ENCODE measurements around the gene CDO1. TPM values are rescaled to one million over a fixed set of nuclear protein-coding genes. Genes with fewer than 3 reads are reported as not detected.
"Not testable (repeated sequence)": the region's sequence is repeated elsewhere in the genome, so short reads cannot be mapped to it uniquely, and the experiment has no call there.

Gene CDO1
- total RNA-seq, 1 experiment from 2014 or later = 13.2 TPM

GRCh38 chr5:115825948-115826347 is 9.5 kb upstream of the CDO1 start:
- peaks cover 20% of the 10 kb centered on the region for H3K36me3 Mint-ChIP-seq
- H3K4me3 Mint-ChIP-seq = no peak overlapping the region
- H3K4me1 Mint-ChIP-seq = no peaks in the 10 kb centered on the region
- H3K9me3 Mint-ChIP-seq = peaks cover 30% of the 10 kb centered on the region
- CTCF ChIA-PET = no interaction called here
- TF ChIP-seq ZNF263 (CRISPR knock-in tag; IDR thresholded peaks at IDR 0.05; ENCODE audit: low read depth) (no peak), ZSCAN18 (CRISPR knock-in tag; IDR thresholded peaks at IDR 0.05) (no peak), GRHL2 (CRISPR knock-in tag; IDR thresholded peaks at IDR 0.05; ENCODE audit: insufficient replicate concordance, severe bottlenecking) (no peak), KAT7 (CRISPR knock-in tag; IDR thresholded peaks at IDR 0.05; ENCODE audit: borderline replicate concordance) (no peak), ZNF425 (CRISPR knock-in tag; conservative IDR thresholded peaks at IDR 0.05) (no peak), ZBTB43 (CRISPR knock-in tag; IDR thresholded peaks at IDR 0.05) (no peak), AR (CRISPR knock-in tag; IDR thresholded peaks at IDR 0.05) (no peak), RORB (CRISPR knock-in tag; IDR thresholded peaks at IDR 0.05) (no peak)
- POLR2A ChIA-PET = no interaction called here
- H3K27me3 Mint-ChIP-seq (ENCODE audit: low read depth) = no peaks in the 10 kb centered on the region
- no peak overlapping the region for H3K27ac Mint-ChIP-seq
- no peak for ATAC-seq
- no peak for DNase-seq (ENCODE audit: low spot score)

GRCh38 chr5:115824983-115825382 is 8.5 kb upstream of the CDO1 start:
- DNase-seq (ENCODE audit: low spot score); ATAC-seq; CTCF ChIA-PET; POLR2A ChIA-PET; H3K27me3 Mint-ChIP-seq (ENCODE audit: low read depth); H3K27ac Mint-ChIP-seq; H3K4me3 Mint-ChIP-seq; H3K4me1 Mint-ChIP-seq: not testable (repeated sequence)
- peaks cover 20% of the 10 kb centered on the region for H3K36me3 Mint-ChIP-seq
- H3K9me3 Mint-ChIP-seq = peaks cover 30% of the 10 kb centered on the region

- peaks cover 8% of the 10 kb centered on the region for H3K36me3 Mint-ChIP-seq
- H3K27me3 Mint-ChIP-seq (ENCODE audit: low read depth) = peaks cover 4% of the 10 kb centered on the region
- H3K9me3 Mint-ChIP-seq = peaks cover 18% of the 10 kb centered on the region
- DNase-seq (ENCODE audit: low spot score) (no peak), ATAC-seq (no peak)
- peaks cover 4% of the 10 kb centered on the region for H3K4me1 Mint-ChIP-seq
- H3K4me3 Mint-ChIP-seq = no peak overlapping the region
- H3K27ac Mint-ChIP-seq = no peak overlapping the region
- CTCF ChIA-PET = no interaction called here
- POLR2A ChIA-PET = no interaction called here
- TF ChIP-seq NFYB (CRISPR knock-in tag; conservative IDR thresholded peaks at IDR 0.05; ENCODE audit: low read depth) = no peak
- no peak for TF ChIP-seq TEAD1 (CRISPR knock-in tag; IDR thresholded peaks at IDR 0.05)
- TF ChIP-seq USF1 (CRISPR knock-in tag; IDR thresholded peaks at IDR 0.05) = no peak
- no peak for TF ChIP-seq ZNF263 (CRISPR knock-in tag; IDR thresholded peaks at IDR 0.05; ENCODE audit: low read depth)
Observed at GRCh38 chr5:115820846-115821245, 4.4 kb upstream of the CDO1 start.

All from WTC11 (cell line).